Renal cortex interstitium (tissue), 11 donors: ENCODE measurements around the gene SLC25A34. TPM values are rescaled to one million over a fixed set of nuclear protein-coding genes. Genes with fewer than 3 reads are reported as not detected.
A peak's percentile ranks its signal among the peaks of the same experiment; 100 is the strongest.

Source experiments
- DNase-seq, 11 donors: peaks; one replicate each; pipeline ENCODE4 v3.0.0-alpha.2; 2013; ENCODE audit warnings: low read depth in 9 of 11, low spot score in 4 of 11; ENCODE audit errors: extremely low read depth in 1 of 11
- polyA plus RNA-seq, 3 donors: library from polyadenylated mRNA; unstranded; fragments of 120-200 nt; gene quantifications; one replicate each; pipeline ENCODE4 v1.2.1, GENCODE V29; 2013; ENCODE audit not compliant: insufficient read length in 3 of 3

The SLC25A34 gene
- polyA plus RNA-seq, 3 donors, result 2.4 to 5.3 (median 2.5) TPM

- peak in 9 of 11 donors; percentile 59 to 77 (median 67) for DNase-seq
Measured at GRCh38 chr1:15760520-15761211, 24.6 kb downstream of the SLC25A34 start.

GRCh38 chr1:15761366-15762128, 25.5 kb downstream of the SLC25A34 start:
- no peak for DNase-seq

- no peak for DNase-seq
Measured at GRCh38 chr1:15762546-15762945, 26.5 kb downstream of the SLC25A34 start.

- no peak for DNase-seq
Measured at GRCh38 chr1:15764269-15764764, 28.3 kb downstream of the SLC25A34 start.

- DNase-seq, result no peak
Measured at GRCh38 chr1:15764890-15765289, 28.8 kb downstream of the SLC25A34 start.

- no peak for DNase-seq
Measured at GRCh38 chr1:15765495-15766194, 29.6 kb downstream of the SLC25A34 start.

GRCh38 chr1:15767941-15768340, 31.9 kb downstream of the SLC25A34 start:
- DNase-seq, result no peak

- DNase-seq, result no peak
Measured at GRCh38 chr1:15768388-15768787, 32.3 kb downstream of the SLC25A34 start.

GRCh38 chr1:15770313-15770962, 34.4 kb downstream of the SLC25A34 start:
- DNase-seq, result no peak

- DNase-seq, result no peak
Measured at GRCh38 chr1:15771836-15772515, 35.9 kb downstream of the SLC25A34 start.

GRCh38 chr1:15775706-15776105, 39.6 kb downstream of the SLC25A34 start:
- no peak for DNase-seq

GRCh38 chr1:15777909-15778707, 42.0 kb downstream of the SLC25A34 start:
- no peak for DNase-seq

GRCh38 chr1:15785683-15786082, 49.6 kb downstream of the SLC25A34 start:
- DNase-seq, result no peak

- no peak for DNase-seq
Measured at GRCh38 chr1:15786581-15786980, 50.5 kb downstream of the SLC25A34 start.

GRCh38 chr1:15788624-15789301, 52.7 kb downstream of the SLC25A34 start:
- no peak for DNase-seq
